Stimulated activated CD4-positive, alpha-beta T cell treated with anti-CD3 and anti-CD28 coated beads, Interleukin-1b, Interleukin-23, amount 100 ng/mL, for 4 hours (primary cell): ENCODE measurements around the gene NPHS1.
"Not testable (repeated sequence)": the region's sequence is repeated elsewhere in the genome, so short reads cannot be mapped to it uniquely, and the experiment has no call there.

Source experiments
- DNase-seq, 2 donors: peaks; one replicate each; pipeline ENCODE4 v3.0.0-alpha.2; 2020; ENCODE audit warnings: low read depth in 2 of 2

Gene NPHS1

GRCh38 chr19:35848486-35848885 is 3.8 kb downstream of the NPHS1 start:
- DNase-seq: no peak

DNA sequence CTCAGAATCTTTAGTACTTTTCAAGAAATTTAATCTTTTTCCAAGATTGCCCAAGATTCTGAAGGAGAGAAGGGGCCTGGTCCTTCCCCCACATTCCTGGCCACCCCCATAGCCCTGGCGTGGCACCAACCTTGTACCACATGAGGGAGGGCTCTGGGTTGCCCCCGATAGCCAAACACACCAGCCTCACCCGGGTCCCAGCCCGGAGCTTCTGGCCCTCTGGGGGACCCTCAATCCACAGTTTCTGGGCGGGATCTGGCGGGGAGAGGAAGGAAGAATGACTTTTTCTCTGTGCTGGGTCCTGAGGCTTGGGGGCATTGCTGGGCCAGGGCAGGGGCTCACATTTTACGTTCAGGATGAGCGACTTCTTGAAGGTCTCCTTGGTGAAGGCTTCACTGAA is 4.4 kb downstream of the NPHS1 start:
- no peak for DNase-seq

GRCh38 chr19:35846038-35846668 is 6.2 kb downstream of the NPHS1 start:
- DNase-seq: no peak

DNA sequence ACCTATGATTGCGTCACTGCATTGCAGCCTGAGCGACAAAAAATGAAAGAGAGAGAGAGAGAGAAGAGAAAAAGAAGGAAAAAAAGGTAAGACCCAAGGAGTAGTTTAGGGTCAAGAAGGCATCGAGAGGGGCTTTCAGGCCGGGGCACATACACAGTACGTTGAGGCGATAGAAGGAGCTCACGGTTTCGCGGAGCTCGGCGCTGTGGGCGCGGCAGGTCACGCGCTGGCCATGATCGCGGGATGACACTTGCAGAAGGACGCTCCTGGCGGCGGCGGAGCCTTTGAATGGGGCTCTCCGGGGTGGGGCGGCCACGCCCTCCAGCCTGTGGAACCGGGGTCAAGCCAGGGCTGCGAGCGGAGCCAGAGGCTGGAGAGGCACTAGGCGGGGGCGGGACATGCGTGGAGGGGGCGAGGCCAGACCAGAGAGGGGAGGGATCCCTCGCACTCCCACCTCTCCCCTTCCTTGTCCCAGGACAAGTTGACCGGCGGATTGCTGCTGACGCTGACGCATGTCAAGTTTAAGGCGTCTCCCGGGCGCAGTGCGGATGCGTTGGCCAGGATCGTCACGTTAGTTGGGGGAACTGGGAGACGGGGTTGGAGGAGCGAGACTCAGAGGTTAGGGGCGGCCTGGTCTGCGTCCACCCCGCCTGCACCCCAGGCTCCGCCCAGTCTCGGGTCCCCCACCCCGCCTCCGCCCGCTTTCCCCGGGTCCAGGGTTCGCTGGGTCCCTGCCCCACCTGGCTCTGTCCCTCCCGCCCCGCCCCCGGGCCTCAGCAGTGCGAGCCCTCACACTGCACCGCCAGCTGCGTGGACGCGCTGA is 6.9 kb downstream of the NPHS1 start:
- no peak for DNase-seq

DNA sequence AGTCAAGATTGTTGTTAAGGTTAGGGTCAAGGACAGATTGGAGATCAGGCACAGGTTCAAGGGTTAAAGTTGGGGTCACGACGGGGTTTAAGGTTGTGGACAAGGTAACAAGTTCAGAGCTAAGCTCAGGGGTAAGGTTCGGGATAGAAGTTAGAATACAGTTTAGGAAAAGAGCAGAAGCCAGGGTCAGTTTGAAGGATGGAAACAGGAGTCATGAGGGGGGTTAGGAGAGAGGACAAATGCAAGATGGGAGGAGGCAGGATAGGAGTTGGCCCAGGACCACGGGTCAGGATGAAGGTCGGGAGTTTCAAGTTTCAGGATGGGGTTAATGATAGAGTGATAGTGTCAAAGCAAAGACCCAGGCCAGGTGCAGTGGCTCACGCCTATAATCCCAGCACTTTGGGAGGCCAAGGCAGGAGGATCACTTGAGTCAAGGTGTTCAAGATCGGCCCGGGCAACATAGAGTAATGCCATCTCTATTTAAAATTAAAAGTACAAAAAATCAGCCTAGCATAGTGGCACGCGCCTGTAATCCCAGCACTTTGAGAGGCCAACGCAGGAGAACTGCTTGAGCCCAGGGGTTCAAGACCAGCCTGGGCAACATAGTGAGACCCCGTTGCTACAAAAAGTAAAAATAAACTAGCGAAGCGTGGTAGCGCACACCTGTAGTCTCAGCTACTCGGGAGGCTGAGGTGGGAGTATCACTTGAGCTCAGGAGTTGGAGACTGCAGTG is 7.7 kb downstream of the NPHS1 start:
- no peak for DNase-seq

- DNase-seq: no peak
Measured at GRCh38 chr19:35843676-35844481, 8.4 kb downstream of the NPHS1 start.

DNA sequence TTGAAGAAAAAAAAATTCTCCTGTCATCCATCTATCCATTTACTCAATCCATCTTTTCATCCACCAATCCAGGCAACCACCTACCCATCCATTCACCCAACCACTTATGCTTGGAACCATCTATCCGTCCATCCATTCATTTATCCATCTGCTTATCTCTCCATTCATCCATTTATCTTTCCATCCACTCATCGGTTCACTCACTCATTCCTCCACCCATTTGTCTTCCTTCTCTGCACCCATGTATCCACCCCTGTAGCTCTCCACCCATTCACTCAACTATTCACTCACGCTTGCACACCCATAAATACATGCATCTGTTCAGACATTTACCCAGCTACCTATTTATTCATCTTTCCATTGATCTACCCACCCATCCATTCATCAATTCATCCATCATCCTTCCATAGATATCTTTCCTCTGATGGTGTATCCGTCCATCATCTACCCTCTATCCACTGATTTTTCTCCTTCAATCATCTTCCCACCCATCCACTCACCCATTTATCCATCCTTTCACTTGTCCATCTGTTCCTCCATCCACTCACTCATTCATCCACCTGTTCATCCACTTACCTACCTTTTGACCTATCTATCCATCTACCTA is 9.5 kb downstream of the NPHS1 start:
- no peak for DNase-seq

DNA sequence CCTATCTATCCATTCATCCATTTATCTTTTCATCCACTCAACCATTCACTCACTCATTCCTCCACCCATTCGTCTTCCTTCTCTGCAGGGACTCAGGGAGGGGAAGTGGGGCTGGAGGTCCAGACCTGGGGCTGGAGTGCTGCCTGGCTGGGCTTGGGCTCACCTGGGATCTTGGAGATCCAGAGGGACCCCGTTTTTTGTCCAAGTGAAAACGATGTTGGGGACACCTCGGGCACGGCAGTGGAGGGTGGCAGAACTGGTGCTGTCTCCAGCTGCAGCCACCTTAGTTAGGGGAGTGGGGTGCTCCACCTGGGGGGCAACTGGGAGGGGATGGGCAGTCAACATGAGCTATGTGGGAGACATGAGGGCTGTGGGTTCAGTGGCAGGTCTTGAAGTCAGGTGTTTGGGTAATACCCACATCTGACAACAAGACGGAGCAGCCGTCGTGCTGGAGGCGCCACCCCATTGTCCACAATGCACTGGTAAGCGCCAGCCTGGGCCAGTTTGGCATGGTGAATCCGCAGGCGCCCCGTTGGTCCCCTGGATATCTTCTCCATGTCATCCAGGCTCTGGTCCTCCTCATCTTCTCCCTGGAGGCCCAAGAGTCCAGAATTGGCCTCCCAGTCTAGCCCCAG is 10.2 kb downstream of the NPHS1 start:
- no peak for DNase-seq

DNA sequence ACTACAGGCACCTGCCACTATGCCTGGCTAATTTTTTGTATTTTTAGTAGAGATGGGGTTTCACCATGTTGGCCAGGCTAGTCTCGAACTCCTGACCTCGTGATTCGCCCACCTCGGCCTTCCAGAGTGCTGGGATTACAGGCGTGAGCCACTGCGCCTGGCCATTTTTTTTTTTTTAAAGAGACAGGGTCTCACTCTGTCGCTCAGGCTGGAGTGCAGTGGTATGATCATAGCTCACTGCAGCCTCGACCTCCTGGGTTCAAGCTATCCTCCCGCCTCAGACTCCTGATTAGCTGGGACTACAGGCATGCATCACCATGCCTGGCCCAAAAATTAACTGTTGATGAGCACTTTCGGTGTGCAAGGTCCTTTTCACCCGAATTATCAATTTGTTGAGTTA is 16.2 kb downstream of the NPHS1 start:
- DNase-seq: not testable (repeated sequence)

GRCh38 chr19:35833972-35834371 is 18.3 kb downstream of the NPHS1 start:
- no peak for DNase-seq

GRCh38 chr19:35832054-35832453 is 20.2 kb downstream of the NPHS1 start:
- DNase-seq: no peak

DNA sequence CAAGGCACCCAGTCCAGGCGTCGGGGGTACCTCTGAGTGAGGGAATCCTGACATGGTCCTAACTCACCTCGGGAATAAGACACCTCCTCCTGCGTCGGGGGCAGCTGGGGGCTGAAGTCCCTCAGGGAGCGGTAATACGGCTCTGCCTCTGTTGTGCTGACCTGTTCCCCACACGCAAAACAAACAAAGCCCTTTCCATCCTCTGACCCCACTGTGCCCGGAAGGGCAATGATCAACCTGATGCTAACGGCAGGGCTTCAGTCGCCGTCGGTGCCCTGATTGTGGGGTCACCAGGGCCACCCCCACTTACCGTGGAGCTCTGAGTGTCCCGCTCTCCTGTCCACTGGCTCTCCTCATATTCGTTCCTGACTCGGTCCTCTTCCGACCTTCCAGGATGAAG is 21.3 kb downstream of the NPHS1 start:
- no peak for DNase-seq

DNA sequence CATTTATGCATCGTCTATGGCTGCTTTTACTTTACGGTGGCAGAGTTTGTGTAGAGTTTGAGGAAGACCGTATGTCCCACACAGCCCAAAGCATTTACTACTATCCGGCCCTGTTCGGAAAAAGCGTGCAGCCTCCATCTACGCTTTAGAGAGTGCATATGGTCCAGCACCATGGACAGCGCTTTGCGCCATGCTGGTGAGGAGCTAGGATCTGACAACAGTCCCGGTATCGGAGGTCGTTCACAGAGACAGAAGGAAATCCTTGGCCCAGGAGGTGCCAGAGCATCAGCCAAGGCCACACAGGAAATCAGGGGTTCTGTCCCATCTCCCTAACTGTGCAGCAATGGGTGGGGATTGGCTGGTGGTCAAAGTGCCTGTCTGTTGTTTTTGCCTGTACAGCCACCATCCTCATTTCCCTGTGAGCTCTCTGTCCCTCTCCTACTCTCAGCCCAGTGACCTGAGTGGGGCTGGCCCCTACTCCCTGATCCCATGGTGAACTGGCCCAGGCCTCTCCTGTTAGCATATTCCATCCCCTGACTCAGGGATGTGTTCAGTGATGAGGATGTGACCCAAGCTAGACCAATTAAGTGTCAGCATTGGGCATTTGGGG is 23.5 kb downstream of the NPHS1 start:
- peak in 1 of 2 donors; percentile 43 for DNase-seq

DNA sequence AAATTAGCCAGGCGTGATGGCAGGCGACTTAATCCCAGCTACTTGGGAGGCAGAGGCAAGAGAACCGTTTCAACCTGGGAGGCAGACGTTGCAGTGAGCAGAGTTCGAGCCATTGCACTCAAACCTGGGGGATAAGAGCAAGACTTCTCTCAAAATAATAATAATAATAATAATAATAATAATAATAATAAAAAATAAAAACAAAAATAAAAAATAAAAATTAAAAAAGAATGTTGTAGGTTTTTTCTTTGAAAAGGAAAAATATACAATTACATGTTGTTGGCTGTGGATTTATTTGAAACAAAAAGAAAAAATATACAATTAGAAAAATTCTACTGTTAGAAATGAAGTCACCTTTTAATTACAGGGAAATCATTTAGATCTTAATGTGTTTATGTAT is 28.2 kb downstream of the NPHS1 start:
- no peak for DNase-seq

- no peak for DNase-seq
Measured at GRCh38 chr19:35822579-35822978, 29.7 kb downstream of the NPHS1 start.

DNA sequence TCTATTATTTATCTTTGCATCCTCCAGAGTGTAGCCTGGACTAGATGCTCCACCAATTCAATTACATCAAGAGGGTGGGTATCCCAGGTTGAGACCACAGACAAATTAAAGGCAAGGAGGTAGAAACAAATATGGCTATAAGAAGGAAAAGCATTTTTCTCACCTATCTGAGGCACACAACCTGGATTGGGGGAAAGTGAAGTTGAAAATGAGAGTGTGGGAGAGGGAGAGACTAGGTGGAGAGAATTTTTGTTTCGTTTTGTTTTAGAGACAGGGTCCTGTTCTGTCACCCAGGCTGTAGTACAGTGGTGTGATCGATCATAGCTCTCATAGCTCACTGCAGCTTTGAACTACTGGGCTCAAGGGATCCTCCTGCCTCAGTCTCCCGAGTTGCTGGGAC is 33.9 kb downstream of the NPHS1 start:
- no peak for DNase-seq

GRCh38 chr19:35816846-35817245 is 35.5 kb downstream of the NPHS1 start:
- DNase-seq: no peak

DNA sequence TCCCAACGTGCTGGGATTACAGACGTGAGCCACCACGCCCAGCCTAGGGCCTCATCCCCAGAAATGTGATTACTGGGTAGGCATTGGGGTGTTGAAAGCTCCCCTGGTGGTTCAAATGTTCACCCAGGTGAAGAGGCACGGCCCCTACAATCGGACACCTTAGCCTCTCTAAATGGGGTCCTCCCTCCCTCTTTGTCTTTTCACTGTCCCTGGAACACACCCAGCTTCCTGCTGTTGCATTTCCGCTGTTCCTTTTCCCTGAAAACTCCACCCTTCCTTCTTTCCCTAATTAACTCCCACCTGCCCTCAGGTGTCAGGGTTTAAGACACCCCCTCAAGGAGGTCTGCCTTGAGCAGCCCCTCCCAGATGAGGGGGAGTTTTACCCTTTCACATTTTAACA is 36.0 kb downstream of the NPHS1 start:
- DNase-seq: no peak

DNA sequence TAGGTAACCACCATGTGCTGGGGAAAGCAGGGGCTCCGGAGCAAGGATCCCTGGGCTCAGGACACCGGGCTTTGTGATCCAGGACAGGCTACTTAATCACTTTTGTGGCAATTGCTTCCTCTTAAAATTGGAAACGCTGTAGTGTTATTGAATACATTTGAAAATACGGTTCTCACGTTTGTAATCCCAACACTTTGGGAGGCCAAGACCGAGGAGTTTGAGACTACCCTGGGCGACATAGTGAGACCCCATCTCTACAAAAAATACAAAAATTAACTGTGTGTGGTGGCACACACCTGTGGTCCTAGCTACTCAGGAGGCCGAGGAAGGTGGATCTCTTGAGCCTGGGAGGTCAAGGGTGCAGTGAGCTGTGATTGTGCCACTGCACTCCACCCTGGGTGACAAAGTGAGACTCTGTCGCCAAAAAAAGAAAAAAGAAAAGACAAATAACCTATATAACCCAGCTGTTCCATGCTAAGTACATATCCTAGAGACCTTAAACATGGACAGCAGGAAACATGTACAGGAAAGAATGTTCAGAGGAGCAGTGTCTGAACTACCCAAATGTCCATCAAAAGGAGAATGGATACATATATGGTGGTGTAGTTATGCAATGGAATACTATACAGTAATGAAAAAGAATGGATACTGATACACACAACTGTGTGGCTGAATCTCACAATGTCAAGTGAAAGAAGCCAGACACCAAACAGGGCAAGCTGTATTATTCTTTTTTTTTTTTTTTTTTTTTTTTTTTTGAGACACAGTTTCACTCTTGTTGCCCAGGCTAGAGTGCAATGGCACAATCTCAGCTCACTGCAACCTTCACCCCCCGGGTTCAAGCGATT is 39.0 kb downstream of the NPHS1 start:
- DNase-seq: no peak
